GM23338 (cell line): ENCODE data around the gene NPHP4. TPM values are rescaled to one million over a fixed set of nuclear protein-coding genes. Genes with fewer than 3 reads are reported as not detected.

ENCODE experiments used
- ATAC-seq: fragments of 200-7000 bp; cut with Tn5 transposase; 3 replicates; pipeline ENCODE4 v1.9.1; 2020
- DNase-seq: peaks from one replicate; pipeline ENCODE4 v3.0.0-alpha.2; 2015; ENCODE audit warnings: low spot score
- H2AFZ ChIP-seq: fragments of 200-600 bp; sonication (generic); 2 replicates; pipeline ENCODE4 v1.8.0; 2016; ENCODE audit warnings: antibody characterized with exemption, mild to moderate bottlenecking, moderate library complexity
- H3F3A ChIP-seq: fragments of 200-600 bp; sonication (generic); replicated peaks from 2 replicates; pipeline ENCODE4 v1.8.0; 2017; ENCODE audit warnings: antibody characterized with exemption, mixed run types, low read depth
- H3K27ac ChIP-seq: fragments of 200-600 bp; sonication (generic); 2 replicates; pipeline ENCODE4 v1.6.1; 2016; ENCODE audit warnings: low read depth
- H3K27me3 ChIP-seq: fragments of 200-600 bp; sonication (generic); 2 replicates; pipeline ENCODE4 v1.8.0; 2016; ENCODE audit warnings: mild to moderate bottlenecking, mixed run types, moderate library complexity; ENCODE audit not compliant: insufficient read depth
- H3K36me3 ChIP-seq: fragments of 200-600 bp; sonication (generic); 2 replicates; pipeline ENCODE4 v1.8.0; 2016; ENCODE audit warnings: mild to moderate bottlenecking; ENCODE audit not compliant: insufficient read depth
- H3K4me1 ChIP-seq: fragments of 200-600 bp; sonication (generic); 2 replicates; pipeline ENCODE4 v1.8.0; 2016; ENCODE audit warnings: mild to moderate bottlenecking, moderate library complexity; ENCODE audit not compliant: insufficient read depth
- H3K4me2 ChIP-seq: fragments of 200-600 bp; sonication (generic); 2 replicates; pipeline ENCODE4 v1.7.1; 2017; ENCODE audit warnings: mixed run types
- H3K4me3 ChIP-seq: fragments of 200-600 bp; sonication (generic); 2 replicates; pipeline ENCODE4 v1.6.1; 2016; ENCODE audit warnings: mixed run types
- H3K79me2 ChIP-seq: fragments of 200-600 bp; sonication (generic); replicated peaks from 2 replicates; pipeline ENCODE4 v1.8.0; 2017; ENCODE audit warnings: mild to moderate bottlenecking; ENCODE audit not compliant: insufficient read depth
- H3K9me2 ChIP-seq: fragments of 200-600 bp; sonication (generic); 2 replicates; pipeline ENCODE4 v1.8.0; 2017; ENCODE audit not compliant: insufficient read depth
- H4K20me1 ChIP-seq: fragments of 200-600 bp; sonication (generic); replicated peaks from 2 replicates; pipeline ENCODE4 v1.8.0; 2017; ENCODE audit warnings: mild to moderate bottlenecking; ENCODE audit not compliant: insufficient read depth
- H3K27ac Mint-ChIP-seq: 2 replicates; pipeline ENCODE4 v1.8.0; 2020; ENCODE audit warnings: inconsistent platforms, mild to moderate bottlenecking, moderate library complexity, mixed read lengths
- H3K27me3 Mint-ChIP-seq: 3 replicates; pipeline ENCODE4 v1.8.0; 2022; ENCODE audit warnings: low read depth, mild to moderate bottlenecking, moderate library complexity, mixed read lengths, inconsistent platforms; ENCODE audit not compliant: insufficient read depth, poor library complexity
- H3K36me3 Mint-ChIP-seq: 3 replicates; pipeline ENCODE4 v1.8.0; 2021; ENCODE audit warnings: low read depth, mild to moderate bottlenecking, inconsistent platforms, moderate library complexity, mixed read lengths
- H3K4me1 Mint-ChIP-seq: 3 replicates; pipeline ENCODE4 v1.8.0; 2020; ENCODE audit warnings: mild to moderate bottlenecking, inconsistent platforms, mixed read lengths
- H3K4me3 Mint-ChIP-seq: 3 replicates; pipeline ENCODE4 v1.8.0; 2021; ENCODE audit warnings: moderate library complexity, mild to moderate bottlenecking, inconsistent platforms, mixed read lengths
- H3K9me3 Mint-ChIP-seq: 3 replicates; pipeline ENCODE4 v1.8.0; 2020; ENCODE audit warnings: moderate library complexity, mild to moderate bottlenecking, inconsistent platforms, mixed read lengths
- CREB1 ChIP-seq: fragments of 250-450 bp; sonication (Bioruptor Pico); IDR thresholded peaks from 2 replicates; pipeline ENCODE4 v1.5.0; 2020; ENCODE audit warnings: low read depth, mild to moderate bottlenecking, moderate library complexity
- ETS1 ChIP-seq: IDR thresholded peaks from 2 replicates; pipeline ENCODE4 v1.6.1; 2016; ENCODE audit warnings: antibody characterized with exemption
- EZH2 ChIP-seq: fragments of 200-600 bp; sonication (generic); IDR thresholded peaks from one replicate; pipeline ENCODE4 v1.8.0; 2017; ENCODE audit warnings: antibody characterized with exemption, mild to moderate bottlenecking, low read depth; ENCODE audit not compliant: unreplicated experiment
- EZH2phosphoT487 ChIP-seq: fragments of 200-600 bp; sonication (generic); IDR thresholded peaks from one replicate; pipeline ENCODE4 v1.8.1; 2018; ENCODE audit warnings: antibody characterized with exemption; ENCODE audit not compliant: unreplicated experiment
- ZNF114 ChIP-seq: fragments of 250-450 bp; sonication (Bioruptor Pico); IDR thresholded peaks from 2 replicates; pipeline ENCODE4 v1.5.0; 2020; ENCODE audit warnings: mild to moderate bottlenecking, moderate library complexity
- polyA plus RNA-seq: library from polyadenylated mRNA; unstranded; fragments of >200 nt; fragmentation: Nextera tagmentation; extraction: Ambion mirVana; gene quantifications from 2 replicates; pipeline ENCODE4 v1.2.1, GENCODE V29; 2016
- total RNA-seq: library from RNA; depleted of rRNA; stranded (reverse); fragments of >200 nt; shearing (Covaris generic); gene quantifications from 2 replicates; pipeline ENCODE4 v1.2.3, GENCODE V29; 2014
- TF ChIP-seq, protein P1 (sequence below): fragments of 250-450 bp; sonication (Bioruptor Pico); IDR thresholded peaks from 2 replicates; pipeline ENCODE4 v1.5.0; 2020; ENCODE audit warnings: mild to moderate bottlenecking, moderate library complexity
- TF ChIP-seq, protein P2 (sequence below): IDR thresholded peaks from one replicate; pipeline ENCODE4 v1.6.1; 2018; ENCODE audit warnings: antibody characterized with exemption; ENCODE audit not compliant: unreplicated experiment

NPHP4 gene
- total and polyA plus RNA-seq, 2 experiments from 2014 or later, result 2.5 to 12.4 TPM

DNA sequence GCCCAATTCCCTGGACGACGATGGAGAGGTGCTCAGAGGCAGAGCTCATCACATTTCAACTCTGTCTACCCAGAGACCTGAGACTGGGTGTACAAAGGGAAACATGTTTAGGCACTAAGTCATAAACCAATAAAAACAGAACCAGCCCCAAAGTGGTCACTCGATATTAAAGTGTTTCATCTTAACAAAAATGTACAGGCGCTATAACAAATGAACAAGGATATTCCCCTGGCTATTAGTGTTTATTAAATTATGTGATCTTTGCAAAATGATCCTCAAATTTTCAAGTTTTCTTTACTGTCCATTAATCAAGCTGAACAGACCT is 43.6 kb downstream of the NPHP4 start (continued):
- TF ChIP-seq, protein P1, sequence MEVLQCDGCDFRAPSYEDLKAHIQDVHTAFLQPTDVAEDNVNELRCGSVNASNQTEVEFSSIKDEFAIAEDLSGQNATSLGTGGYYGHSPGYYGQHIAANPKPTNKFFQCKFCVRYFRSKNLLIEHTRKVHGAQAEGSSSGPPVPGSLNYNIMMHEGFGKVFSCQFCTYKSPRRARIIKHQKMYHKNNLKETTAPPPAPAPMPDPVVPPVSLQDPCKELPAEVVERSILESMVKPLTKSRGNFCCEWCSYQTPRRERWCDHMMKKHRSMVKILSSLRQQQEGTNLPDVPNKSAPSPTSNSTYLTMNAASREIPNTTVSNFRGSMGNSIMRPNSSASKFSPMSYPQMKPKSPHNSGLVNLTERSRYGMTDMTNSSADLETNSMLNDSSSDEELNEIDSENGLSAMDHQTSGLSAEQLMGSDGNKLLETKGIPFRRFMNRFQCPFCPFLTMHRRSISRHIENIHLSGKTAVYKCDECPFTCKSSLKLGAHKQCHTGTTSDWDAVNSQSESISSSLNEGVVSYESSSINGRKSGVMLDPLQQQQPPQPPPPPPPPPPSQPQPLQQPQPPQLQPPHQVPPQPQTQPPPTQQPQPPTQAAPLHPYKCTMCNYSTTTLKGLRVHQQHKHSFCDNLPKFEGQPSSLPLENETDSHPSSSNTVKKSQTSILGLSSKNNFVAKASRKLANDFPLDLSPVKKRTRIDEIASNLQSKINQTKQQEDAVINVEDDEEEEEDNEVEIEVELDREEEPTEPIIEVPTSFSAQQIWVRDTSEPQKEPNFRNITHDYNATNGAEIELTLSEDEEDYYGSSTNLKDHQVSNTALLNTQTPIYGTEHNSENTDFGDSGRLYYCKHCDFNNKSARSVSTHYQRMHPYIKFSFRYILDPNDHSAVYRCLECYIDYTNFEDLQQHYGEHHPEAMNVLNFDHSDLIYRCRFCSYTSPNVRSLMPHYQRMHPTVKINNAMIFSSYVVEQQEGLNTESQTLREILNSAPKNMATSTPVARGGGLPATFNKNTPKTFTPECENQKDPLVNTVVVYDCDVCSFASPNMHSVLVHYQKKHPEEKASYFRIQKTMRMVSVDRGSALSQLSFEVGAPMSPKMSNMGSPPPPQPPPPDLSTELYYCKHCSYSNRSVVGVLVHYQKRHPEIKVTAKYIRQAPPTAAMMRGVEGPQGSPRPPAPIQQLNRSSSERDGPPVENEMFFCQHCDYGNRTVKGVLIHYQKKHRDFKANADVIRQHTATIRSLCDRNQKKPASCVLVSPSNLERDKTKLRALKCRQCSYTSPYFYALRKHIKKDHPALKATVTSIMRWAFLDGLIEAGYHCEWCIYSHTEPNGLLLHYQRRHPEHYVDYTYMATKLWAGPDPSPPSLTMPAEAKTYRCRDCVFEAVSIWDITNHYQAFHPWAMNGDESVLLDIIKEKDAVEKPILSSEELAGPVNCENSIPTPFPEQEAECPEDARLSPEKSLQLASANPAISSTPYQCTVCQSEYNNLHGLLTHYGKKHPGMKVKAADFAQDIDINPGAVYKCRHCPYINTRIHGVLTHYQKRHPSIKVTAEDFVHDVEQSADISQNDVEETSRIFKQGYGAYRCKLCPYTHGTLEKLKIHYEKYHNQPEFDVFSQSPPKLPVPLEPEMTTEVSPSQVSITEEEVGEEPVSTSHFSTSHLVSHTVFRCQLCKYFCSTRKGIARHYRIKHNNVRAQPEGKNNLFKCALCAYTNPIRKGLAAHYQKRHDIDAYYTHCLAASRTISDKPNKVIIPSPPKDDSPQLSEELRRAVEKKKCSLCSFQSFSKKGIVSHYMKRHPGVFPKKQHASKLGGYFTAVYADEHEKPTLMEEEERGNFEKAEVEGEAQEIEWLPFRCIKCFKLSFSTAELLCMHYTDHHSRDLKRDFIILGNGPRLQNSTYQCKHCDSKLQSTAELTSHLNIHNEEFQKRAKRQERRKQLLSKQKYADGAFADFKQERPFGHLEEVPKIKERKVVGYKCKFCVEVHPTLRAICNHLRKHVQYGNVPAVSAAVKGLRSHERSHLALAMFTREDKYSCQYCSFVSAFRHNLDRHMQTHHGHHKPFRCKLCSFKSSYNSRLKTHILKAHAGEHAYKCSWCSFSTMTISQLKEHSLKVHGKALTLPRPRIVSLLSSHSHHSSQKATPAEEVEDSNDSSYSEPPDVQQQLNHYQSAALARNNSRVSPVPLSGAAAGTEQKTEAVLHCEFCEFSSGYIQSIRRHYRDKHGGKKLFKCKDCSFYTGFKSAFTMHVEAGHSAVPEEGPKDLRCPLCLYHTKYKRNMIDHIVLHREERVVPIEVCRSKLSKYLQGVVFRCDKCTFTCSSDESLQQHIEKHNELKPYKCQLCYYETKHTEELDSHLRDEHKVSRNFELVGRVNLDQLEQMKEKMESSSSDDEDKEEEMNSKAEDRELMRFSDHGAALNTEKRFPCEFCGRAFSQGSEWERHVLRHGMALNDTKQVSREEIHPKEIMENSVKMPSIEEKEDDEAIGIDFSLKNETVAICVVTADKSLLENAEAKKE (CRISPR knock-in tag), result no peak
- TF ChIP-seq, protein P2, sequence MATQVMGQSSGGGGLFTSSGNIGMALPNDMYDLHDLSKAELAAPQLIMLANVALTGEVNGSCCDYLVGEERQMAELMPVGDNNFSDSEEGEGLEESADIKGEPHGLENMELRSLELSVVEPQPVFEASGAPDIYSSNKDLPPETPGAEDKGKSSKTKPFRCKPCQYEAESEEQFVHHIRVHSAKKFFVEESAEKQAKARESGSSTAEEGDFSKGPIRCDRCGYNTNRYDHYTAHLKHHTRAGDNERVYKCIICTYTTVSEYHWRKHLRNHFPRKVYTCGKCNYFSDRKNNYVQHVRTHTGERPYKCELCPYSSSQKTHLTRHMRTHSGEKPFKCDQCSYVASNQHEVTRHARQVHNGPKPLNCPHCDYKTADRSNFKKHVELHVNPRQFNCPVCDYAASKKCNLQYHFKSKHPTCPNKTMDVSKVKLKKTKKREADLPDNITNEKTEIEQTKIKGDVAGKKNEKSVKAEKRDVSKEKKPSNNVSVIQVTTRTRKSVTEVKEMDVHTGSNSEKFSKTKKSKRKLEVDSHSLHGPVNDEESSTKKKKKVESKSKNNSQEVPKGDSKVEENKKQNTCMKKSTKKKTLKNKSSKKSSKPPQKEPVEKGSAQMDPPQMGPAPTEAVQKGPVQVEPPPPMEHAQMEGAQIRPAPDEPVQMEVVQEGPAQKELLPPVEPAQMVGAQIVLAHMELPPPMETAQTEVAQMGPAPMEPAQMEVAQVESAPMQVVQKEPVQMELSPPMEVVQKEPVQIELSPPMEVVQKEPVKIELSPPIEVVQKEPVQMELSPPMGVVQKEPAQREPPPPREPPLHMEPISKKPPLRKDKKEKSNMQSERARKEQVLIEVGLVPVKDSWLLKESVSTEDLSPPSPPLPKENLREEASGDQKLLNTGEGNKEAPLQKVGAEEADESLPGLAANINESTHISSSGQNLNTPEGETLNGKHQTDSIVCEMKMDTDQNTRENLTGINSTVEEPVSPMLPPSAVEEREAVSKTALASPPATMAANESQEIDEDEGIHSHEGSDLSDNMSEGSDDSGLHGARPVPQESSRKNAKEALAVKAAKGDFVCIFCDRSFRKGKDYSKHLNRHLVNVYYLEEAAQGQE, result no peak

DNA sequence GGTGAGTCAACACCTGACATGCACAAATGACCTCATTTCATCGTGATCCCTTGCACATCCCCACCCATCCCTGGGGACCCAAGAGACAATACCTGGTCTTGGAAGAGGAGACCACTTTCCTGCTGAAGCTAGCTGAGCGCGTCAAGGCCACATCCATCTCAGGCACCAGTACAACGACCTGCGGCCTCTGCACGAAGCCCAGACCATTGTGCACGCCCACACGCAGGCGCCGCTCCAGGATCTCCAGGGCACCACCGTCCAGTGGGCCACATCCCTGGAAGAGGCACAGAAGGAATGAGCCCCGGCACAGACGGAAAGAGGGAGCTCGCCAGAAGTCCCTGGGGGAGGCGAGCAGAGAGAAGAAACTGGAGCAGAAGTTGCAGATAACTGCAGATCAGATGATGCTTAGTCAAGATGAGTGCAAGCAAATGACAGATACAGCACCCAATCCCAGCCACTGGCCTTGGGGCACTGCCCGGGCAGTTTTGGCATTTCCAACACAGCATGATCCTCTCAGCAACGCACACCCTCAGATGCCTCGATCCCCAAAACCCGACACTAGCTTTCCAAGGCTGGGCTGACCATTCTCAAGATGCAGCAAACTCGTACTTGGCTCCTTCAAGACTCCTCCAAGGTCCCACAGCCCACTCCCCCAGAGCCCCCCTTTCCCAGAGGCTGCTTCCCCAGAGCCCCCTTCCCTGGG is 44.1 kb downstream of the NPHP4 start:
- Mint-ChIP-seq H3K9me3 (no peaks in the 10 kb centered on the region), H3K4me3 (no peak overlapping the region), H3K4me1 (no peaks in the 10 kb centered on the region), H3K36me3 (peaks cover 13% of the 10 kb centered on the region), H3K27me3 (peaks cover 10% of the 10 kb centered on the region), H3K27ac (no peak overlapping the region)
- Histone ChIP-seq H3K9me2 (no peaks in the 10 kb centered on the region), H2AFZ (no peak overlapping the region), H3K4me3 (no peak overlapping the region), H3K27me3 (no peaks in the 10 kb centered on the region), H3K4me1 (no peaks in the 10 kb centered on the region), H3K4me2 (no peak overlapping the region), H3K79me2 (no peaks in the 10 kb centered on the region), H3K27ac (no peak overlapping the region), H3K36me3 (no peaks in the 10 kb centered on the region), H3F3A (no peaks in the 10 kb centered on the region), H4K20me1 (no peaks in the 10 kb centered on the region)
- no peak for ATAC-seq
- no peak for DNase-seq
- no peak for TF ChIP-seq ZNF114
- TF ChIP-seq ETS1, result no peak
- TF ChIP-seq CREB1, result no peak
- TF ChIP-seq EZH2, result no peak
- no peak for TF ChIP-seq EZH2phosphoT487
